T1000 (cell line): ENCODE measurements around the gene CYP2U1.

Source experiments
- DNase-seq: peaks from one replicate; lab custom pipeline; 2025; ENCODE audit warnings: mixed read lengths; lab: John Stamatoyannopoulos, UW

The CYP2U1 gene

GRCh38 chr4:107987916-107988762 lies 56.8 kb downstream of the CYP2U1 start:
- no peak for DNase-seq

DNA sequence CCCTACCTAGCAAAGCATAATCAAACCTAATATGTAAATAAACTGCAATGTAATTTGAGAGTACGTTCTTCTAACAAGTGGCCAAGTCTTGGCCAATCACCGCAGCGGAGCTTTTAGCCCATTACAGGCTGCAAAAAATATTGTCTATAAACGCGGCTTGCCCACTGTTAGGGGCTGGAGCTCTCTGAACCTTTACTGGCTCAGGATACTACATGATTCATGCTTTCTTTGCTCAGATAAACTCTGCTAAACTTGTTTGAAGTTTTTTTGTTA lies 57.4 kb downstream of the CYP2U1 start:
- DNase-seq: no peak

GRCh38 chr4:107989162-107989536 lies 57.8 kb downstream of the CYP2U1 start:
- no peak for DNase-seq

GRCh38 chr4:107989537-107990386 lies 58.4 kb downstream of the CYP2U1 start, which contains the start of gene HADH:
HADH (plus strand) TSS chr4:107989889; CDS start chr4:107989933, 44 bp downstream.
- peak; percentile 82 for DNase-seq

- DNase-seq: no peak
Observed at GRCh38 chr4:107991945-107992630, 60.7 kb downstream of the CYP2U1 start.

DNA sequence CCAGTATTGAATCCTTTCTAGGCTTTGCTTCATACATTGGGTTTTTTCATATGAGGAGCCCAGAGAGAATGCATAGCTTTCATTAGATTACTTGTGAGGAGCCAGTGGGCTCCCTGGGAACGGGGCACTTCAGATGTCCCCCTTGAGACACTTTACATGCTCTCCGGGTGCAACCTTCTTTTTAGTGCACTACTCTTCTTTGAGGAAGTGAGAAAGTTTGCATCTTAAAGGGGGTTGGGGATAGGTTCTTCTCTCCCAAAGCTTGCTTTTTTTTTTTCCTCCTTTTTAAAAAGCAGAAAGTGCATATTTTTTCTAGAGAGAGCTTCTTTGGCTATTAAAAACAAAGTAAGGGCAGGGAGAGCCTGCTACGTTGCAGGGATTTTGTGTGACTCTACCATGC lies 62.6 kb downstream of the CYP2U1 start:
- DNase-seq: no peak

DNA sequence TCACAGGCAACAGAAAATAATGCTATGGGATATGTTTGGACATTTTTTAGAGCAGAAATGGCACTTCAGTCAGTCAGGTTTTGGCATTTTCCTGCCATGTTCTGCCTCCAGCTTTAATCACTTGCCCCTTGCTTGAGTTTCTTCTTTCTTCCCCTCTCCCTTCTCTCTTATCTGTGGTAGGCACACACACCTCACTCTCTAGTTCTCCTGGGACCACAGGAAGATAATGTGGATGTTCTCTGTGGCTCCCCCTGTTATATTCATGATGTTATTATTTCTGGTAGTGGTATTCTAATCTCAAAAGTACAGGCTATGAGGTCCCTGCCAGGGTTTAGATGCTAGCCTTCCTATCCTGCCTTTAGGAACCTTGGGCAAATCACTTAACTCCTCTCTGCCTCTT lies 63.5 kb downstream of the CYP2U1 start:
- no peak for DNase-seq

GRCh38 chr4:107996949-107997788 lies 65.8 kb downstream of the CYP2U1 start:
- no peak for DNase-seq

DNA sequence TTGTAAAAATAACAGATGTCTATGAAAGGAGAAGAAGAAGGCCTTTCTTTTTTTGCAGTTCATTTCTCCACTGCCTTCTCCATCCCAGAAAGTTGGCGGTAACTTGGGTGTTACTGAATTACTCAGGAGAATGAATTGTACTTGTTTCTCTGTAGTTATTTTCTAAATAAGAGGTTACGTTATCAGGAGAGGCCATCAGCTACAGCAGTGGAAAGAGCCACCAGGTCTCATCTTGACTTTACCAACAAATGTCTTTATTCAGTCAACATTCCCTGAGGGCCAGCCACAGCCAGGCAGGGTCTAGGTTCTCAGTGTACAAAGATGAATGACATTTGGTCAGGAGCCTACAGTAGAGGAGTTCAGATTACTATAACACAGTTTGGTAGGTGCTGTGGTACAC lies 66.4 kb downstream of the CYP2U1 start:
- no peak for DNase-seq

- no peak for DNase-seq
Observed at GRCh38 chr4:107999932-108000539, 68.7 kb downstream of the CYP2U1 start.

DNA sequence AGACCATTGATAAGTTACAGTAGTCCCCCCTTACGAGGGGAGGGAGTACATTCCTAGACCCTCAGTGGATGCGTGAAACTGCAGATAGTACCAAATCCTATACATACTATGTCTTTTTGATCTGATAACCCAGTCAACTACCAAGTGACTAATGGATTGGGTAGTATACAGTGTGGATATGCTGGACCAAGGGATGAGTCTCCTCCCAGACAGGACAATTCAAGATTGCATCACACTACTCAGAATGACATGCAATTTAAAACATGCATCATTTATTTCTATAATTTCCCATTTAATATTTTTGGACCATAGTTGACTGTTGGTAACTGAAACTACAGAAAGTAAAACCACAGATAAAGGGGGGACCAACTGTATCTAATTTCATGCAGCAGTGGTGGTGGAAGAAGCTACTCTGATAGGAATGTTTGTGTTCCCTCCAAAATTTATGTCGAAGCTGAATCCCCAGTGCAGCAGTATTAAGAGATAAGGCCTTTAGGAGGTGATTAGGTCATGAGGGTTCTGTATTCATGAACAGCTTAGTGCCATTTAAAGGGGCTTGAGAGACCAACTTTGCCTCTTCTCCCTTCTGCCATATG lies 70.3 kb downstream of the CYP2U1 start:
- no peak for DNase-seq
